ENCODE measurements around the gene SLC8A1.

SLC8A1 gene

DNA sequence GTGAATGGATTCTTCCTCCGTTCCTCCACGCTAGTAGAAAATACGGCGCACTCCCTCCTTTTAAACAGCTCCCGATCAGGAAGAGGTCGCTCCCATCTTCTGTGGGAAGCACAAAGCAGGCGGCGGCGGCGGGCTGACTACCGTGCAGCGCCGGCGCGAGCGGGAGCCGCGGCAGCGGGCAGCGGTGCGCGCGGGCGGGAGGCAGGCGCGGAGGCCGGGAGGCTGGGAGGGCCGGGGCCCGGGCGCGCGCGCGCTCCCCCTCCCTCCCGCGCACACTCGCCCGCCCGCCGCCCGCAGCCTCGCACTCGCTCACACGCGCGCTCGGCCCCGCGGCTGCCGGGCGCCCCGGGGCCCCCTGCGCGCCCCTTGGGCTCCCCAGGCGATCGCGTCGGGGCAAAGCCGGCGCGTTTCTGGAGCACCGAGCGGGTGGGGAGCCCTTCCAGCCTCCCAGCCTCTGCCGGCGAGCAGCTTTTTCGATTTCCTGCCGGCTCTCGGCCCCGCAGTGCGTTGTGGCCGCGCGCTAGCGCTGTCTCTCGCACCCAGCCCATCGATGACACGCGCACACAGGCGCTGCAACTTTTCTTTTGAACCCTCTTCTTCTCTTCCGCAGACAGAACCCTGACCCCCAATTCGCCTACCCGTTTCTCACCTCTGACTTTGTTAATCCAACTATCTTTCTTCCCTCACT is at the start of gene SLC8A1:
SLC8A1 (minus strand) TSS at position 173 of the 688 bp plus-strand sequence.
- no peak for DNase-seq

DNA sequence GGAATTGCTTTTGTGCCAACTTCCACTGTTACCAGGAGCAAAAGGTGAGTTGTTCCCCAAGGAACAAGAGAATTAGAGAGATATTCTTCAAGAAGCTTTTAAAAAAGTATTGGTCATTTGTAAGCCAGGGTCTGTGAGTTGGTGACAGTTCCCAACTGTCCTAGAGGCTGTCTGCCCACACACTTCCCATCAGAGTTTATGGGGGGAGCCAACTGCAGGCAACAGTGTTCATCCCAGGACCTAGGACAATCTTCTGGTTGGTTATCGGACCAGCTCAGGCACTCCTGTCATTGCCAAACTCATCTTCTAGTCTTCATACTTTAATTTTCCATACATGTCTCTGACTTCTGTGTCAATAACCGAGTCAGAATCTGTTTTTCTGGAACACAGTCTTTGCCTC is 47.5 kb upstream of the SLC8A1 start:
- no peak for DNase-seq

DNA sequence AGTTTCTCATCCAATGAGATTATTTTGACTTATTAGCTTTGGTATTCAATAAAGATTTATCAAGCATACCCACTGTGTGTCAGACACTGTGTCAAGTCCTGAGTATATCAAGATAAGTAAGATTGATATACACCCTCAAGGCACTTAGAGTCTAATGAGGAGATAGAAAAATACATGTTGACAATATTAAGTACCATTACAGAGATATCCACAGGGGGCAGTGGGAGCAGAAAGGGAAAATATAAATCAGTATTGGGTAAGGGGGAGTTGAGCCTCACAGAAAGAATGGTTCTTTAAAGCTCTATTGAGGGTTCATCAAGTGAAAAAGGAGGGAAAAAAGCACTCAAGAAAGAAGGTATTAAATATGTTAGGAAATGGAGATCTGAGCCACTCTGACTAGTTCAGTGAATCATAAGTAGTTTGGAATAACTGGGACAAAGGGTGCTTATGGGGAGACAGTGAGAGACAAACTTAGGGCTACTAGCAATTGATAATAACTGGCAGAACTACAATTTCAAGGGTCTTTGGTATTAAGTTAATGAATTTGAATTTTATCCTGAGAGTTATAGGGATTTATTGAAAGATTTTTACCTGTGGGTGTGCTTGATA is 45.5 kb upstream of the SLC8A1 start:
- no peak for DNase-seq

DNA sequence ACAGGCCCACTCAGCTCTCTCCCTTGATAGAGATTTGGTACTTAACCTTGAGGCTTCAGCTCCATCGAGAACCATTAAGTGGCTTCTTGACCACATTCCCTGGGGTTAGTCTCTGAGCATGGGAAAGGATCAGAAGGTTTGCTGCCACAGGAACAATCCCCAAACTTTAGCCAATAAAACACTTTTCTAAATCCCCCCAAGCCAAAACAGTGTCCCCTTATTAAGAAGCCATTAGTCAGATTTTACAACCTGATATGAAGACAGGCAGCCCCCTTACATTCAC is 37.7 kb upstream of the SLC8A1 start:
- no peak for DNase-seq

DNA sequence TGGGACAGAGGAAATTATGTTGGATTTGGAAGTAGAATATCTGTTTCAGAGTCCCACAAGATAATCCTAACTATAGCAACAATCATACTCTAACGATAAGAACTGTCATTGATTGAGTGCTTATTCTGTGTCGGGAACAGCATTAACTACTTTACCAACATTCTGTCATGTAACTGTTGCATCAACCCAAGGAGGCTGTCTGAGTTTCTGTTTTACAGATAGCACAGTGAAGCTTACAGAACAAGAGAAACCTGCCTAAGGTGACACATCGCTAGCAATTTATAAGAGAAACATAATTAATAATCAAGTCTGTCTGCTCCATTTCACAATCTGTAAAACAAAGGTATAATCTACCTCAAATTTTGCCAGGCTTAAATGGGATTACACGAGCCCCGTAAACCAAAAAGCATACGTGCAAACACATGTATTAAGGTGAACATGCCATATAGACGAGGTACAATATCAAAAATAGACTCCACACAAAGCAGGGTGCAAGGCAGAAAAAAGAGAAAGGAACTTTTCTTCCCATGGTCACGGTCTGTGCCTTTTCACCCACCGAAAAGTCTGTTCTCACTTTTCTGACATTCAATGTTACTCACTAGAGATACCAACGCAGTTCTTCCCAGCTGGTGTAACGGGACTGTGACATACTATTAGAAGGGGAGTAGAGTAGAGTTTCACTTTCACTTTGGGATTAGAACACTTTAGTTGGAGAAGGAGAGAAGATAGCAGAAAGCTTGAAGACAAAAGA is 37.2 kb upstream of the SLC8A1 start:
- no peak for DNase-seq

DNA sequence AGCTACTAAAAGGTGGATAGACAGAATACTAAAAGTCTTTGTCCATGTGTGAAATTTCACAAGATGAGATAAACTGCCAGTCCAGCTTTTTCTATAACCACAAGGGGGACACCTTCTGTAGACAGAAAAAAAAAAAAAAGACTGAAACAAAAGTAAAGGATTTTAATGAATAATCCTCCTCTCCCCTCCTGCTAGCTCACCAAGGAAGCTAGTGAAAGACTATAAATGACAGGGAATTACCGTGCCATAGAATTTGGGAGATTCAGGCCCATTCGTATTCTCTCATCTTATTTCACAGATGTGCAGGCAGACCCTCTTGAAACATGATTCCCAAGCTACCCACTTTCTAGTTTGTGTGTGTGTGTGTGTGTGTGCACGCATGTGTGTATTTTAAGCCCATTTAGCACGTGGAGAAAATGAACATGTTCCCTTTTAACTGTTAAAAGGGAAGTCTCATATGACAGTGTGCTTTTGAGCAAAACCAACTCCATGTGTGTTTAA is 36.3 kb upstream of the SLC8A1 start:
- DNase-seq = no peak

DNA sequence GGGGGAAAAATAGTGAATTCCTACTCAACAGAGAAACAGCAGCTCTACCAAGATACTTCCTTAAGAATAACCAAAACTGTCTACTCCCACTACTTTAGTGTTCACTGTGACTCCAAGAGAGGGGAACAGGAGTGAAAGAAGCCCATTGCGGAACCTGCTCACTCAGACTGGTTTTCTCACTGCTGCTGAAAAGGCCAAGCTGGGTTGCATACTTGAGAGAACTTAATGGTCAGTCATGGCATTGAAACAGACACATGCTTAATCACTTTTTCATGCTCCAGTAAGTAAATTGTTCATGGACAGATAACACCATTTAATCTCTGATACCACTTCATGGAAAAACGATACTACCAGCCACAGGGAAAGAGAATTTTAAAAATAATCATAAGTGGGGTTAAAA is 35.7 kb upstream of the SLC8A1 start:
- DNase-seq = no peak

DNA sequence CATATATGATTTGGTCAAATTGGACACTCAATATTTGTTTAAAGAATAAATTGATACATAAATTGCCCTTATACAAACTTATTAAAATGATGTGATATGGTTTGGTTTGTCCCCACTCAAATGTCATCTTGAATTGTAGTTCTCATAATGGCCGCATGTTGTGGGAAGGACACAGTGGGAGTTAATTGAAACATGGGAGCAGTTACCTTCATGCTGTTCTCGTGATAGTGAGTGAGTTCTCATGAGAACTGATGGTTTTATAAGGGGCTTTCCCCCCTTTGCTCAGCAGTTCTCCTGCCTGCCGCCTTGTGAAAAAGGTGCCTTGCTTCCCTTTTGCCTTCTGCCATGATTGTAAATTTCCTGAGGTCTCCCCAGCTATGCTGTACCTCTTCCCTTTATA is 34.0 kb upstream of the SLC8A1 start:
- no peak for DNase-seq

DNA sequence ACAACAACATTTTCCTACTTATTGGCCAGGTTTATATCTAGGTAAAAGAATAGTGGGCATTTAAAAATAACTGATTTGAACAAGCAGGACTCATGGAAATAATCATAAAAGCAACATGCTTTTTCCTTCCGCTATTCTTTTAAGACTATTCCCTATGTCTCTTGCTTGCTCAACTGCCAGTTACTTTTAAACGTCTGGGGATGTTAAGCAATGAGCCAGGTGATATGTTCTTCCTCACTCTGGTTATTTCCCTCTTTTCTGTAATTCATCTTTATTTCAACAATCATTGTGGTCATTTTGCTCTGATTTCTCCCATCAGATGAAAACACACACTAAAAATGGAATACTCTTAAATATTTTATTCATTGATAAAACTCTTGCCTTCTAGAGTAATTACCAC is 33.4 kb upstream of the SLC8A1 start:
- no peak for DNase-seq

DNA sequence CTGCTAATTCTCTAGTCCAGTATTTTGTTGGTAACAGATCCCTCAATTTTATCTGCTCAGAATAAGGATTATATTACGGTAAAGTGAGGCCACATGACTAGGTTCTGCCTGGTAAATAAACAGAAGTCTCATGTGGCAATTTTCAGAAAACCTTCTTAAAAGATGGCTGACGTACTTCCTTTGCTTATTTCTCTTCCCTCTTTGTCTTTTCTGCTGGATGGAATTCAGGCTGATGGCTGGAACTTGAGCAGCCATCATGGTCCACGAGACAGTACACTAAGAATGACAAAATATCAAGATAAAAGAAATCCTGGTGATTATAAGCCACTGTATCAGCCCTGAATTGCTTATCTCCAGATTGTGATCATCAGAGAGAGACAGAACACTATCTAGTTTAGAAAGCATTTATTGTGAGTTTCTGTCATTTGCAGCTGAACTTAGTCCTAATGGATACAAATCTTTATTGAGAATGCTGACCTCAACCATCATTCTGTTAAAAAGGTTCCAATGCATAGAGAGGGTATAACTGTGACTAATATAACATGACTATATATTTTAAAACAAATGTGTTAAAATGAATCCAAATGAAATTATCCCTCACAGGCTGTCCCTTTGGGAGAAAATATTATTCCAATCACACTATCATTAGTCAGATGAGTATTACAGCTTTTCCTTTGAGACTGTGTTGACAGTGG is 31.8 kb upstream of the SLC8A1 start:
- no peak for DNase-seq

DNA sequence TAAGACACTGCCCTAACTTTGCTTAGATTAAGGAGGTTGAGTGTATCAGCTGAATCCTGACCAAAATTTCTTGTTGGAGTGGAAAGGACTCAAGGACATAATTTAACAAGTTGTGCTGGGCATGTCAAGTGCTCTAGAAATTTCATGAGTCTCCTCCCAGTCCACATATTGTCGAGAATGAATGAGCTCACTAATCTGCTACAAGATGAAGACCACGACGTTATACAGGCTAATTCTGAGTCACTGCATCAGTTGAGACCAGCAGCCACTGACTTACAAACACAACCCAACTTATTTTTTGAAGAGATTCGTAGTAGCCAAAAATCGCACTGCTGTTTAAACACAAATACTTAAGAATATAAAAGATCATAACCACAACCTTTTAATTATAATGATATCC is 28.7 kb upstream of the SLC8A1 start:
- no peak for DNase-seq

DNA sequence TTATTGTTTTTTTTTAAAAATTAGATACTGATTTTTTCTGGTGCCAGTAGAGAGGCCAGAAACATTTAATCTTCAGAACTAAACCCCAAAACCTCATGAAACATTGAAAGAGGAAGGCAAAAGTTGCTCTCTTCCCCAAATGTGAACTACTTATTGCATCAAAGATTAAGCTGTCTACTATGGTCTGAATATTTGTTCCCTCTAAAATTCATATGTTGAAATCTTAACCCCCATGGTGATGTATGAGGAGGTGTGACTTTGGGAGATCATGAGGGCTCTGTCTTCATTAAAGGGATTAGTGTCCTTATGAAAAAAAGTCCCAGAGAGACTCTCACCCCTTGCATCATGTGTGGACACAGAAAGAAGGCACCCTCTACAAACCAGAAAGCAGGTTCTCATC is 28.2 kb upstream of the SLC8A1 start:
- DNase-seq = no peak

DNA sequence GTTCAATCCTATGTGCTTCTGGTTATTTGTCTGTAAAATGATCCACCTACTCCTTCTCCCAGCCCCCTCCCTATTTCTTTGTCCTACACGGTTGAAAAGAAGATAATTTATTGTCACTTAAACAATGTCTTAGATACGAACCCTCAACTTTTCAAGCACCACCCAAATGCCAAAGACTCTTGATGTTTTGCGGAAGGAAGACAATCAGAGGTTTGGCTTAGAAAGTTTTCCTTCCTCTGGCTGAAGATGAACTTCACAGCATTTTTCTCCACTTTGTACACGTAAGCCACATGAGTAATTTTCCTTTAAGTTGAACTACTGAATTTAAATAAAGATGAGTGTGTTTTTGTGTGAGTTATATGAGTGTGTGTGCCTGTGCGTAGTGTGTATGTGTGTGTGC is 25.5 kb upstream of the SLC8A1 start:
- DNase-seq = no peak

DNA sequence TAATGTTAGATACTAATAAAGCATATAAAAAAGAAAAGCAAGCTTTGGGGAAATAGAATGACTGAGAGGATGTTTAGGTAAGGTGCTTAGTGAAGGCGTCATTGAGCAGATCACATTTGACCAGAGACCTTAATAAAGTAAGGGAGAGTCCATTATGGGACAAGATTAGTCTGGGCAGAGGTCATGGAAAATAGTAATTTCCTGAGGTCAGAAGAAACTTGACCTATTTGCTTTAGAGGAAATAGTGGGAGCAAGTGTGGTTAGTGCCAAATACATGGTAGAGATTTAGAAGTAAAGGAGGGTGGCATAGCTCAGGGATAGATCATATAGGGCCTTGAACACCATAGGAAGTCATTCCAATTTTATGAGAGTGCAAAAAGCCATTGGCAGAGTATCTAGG is 24.5 kb upstream of the SLC8A1 start:
- no peak for DNase-seq

DNA sequence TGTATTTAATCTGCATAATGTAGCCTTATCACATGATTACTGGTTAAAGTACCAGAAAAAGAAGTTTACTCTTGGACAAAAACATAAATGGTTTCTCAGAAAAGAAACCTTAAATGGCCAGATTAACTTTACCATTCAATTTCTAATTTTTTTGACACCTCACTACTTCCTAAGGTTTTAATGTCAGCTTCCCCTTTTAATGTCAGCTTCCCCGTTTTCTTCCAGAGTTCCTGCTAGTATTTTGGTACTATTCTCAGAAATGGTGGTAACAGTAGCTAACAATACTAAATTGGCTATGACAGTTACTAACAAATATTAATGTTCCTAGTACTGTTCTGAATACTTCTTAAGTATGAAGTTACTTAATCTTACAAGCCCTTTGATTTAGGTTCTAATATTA is 22.4 kb upstream of the SLC8A1 start:
- DNase-seq = no peak

DNA sequence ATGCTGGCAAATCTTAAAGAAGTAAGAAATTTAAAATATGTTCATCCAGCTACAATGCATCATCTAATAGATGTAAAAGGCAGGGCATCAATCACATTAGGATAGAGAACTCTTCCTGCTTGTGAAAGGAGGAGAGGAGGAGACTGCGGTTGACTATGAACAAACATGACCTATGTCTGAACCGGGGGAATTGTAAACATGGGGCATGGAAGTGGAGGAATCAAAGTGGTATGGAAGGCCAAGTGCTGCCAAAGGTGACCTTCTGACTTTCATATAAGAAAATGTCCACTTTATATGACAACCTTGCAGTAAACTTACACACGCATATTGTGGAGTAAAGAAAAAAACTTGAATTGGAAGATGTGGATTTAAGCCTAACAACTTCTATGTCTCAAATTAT is 20.0 kb upstream of the SLC8A1 start:
- no peak for DNase-seq

DNA sequence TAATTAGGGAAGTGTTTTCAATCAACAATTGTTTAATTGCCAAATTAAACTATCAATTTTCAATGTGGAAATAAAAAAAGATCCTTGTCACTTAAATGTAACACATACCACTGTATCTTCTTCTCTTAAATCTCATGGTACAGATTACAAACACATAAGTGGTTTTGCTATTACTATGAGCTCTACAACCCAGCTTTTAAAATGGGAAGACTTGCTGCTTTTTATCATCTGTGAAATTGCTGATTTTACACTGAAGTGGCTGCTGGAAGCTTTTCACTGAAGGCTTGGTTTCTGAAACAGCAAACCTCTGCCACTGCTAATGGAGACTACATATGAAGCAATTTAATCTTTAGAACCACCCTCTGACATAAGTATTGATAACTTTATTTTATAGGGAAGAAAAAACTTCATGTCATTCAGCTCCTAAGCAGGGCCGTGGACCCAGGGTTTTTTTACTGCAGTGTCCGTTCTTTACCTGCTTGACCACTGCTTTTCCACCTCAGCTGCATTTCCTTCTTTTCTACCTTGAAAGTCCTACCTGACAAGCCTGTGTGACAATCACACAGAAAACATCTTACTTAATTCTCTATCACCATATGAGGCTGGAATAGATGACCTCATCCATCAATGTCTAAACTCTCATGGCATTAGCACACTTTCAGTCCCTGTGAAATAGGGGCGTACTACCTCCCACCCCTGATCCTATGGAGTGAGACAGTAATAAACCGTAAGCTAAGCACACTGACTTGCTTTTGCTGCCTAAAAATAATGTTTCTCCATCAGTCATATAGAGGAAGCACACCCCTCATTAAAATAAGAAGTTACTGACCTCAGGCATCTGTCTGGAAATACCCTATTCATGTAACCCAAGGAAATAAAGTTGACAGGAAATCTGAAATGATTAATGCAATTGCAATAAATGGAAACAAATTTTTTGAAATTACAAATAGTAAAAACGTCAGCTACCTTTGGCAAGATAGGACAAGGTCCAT is 19.2 kb upstream of the SLC8A1 start:
- no peak for DNase-seq

DNA sequence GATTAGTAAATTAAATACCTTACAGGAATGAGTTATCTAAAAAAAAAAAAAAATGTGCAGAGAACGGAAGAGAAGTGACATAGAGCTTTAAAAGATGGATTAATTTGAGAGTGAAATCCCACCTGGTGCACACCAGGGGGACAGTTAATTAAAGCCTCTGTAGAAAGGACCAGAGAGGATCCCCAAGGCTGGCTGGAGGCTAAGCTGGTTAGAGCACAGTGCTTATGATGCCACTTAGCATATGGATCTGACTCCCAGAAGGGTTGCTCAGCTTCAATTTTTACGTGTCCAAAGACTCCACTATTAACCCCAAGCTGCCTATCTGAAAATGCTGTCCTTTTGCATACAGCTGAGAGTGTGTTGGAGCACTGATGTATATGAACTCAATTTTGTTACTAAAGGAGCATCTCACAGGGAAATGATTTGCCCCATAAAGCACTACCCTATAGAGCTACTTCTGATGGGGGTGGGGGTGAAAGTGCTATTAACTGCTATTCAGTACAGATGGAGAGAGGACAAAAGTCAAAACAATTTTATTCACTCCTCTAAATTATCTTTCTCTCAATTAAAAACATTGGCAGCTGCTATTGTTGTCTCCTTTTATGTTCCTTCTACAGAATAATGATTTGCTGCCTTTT is 15.2 kb upstream of the SLC8A1 start:
- DNase-seq = no peak

DNA sequence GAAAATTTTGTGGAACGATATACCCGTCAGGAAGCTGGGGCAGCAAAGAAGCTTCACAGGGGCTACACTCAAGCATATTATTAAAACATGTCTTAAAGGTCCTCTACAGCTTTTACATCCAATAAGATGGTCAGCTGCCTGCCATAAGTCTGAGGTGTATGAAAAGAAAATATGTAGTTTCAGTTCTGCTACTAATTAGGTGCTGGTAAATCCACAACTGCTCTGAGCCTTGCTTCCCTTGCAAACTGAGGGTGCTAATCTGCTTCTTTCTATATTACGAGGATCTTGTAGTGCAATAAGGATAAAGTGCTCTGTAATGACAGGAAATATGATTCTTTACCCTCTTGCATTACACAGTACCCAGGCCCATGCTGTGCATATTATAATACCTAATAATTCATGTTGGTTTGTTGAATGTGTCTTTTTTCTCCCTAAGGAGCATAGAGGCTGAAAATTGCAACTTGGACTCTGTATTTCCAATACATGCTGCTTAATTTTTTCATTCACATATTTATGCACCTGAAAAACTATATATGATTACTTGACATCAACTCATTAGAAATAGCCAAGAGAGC is 14.5 kb upstream of the SLC8A1 start:
- DNase-seq = no peak

DNA sequence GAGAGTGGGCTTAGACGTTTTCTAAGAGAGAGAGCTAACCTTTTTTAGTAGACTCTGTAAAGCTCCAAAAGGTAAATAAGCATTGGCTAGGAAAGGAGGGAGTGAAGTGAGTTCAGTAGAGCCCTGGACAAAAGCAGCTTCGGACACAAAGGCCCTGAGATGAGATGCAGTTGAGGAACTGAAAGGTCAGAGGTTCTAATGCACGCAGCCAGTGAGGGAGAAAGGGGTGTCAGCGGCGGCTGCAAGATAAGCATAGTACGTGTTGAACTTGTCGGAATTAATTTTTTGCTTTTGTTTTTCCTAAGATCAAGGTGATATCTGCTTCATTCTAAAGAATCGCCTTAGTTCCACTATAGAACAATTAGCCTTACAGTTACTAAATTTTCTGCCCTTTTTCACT is 11.2 kb upstream of the SLC8A1 start:
- no peak for DNase-seq

DNA sequence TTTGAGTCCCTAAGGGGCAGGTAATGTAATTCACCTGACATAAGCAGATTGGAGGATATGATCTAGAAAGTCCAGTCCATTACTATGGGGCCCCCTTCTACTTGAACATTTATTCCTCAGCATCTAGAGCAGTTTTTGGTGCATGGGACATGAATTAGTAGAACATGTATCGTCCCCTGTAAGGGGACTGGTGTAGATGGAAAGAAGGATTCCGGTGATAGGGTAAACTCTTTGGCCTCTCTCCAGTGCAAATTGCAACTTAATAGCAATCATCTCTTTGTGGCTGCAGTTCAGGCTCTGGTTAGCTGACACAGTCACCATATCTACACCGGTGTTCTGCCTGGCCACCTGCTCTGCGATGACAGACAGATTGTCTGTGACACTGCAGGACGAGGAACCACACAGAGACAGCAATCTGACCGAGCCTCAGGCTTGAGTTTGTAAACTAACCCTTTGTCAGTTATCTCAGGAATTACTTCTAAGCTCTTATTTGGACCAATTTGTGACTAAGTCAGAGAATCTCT is 6.4 kb upstream of the SLC8A1 start:
- DNase-seq = no peak
